MM.1S (cell line): ENCODE measurements around the gene CXCR4.

ENCODE experiments used
- DNase-seq: peaks from one replicate; pipeline ENCODE4 v3.0.0-alpha.2; 2015
- H2AFZ ChIP-seq: fragments of 300-600 bp; sonication (generic); 2 replicates; pipeline ENCODE4 v1.6.0; 2016; ENCODE audit warnings: antibody characterized with exemption, low read length
- H3F3A ChIP-seq: fragments of 300-600 bp; sonication (generic); 2 replicates; pipeline ENCODE4 v1.6.1; 2016; ENCODE audit warnings: mild to moderate bottlenecking, antibody characterized with exemption, low read length, moderate library complexity, mixed read lengths; ENCODE audit not compliant: insufficient read depth
- H3K27ac ChIP-seq: fragments of 300-600 bp; sonication (generic); 2 replicates; pipeline ENCODE4 v1.5.1; 2016; ENCODE audit warnings: mild to moderate bottlenecking, low read length
- H3K27me3 ChIP-seq: fragments of 300-600 bp; sonication (generic); replicated peaks from 2 replicates; pipeline ENCODE4 v1.6.0; 2016; ENCODE audit warnings: low read length; ENCODE audit not compliant: insufficient read depth
- H3K36me3 ChIP-seq: fragments of 300-600 bp; sonication (generic); replicated peaks from 2 replicates; pipeline ENCODE4 v1.6.1; 2016; ENCODE audit warnings: mild to moderate bottlenecking, low read length, mixed read lengths; ENCODE audit not compliant: insufficient read depth
- H3K4me1 ChIP-seq: fragments of 300-600 bp; sonication (generic); 2 replicates; pipeline ENCODE4 v1.6.1; 2016; ENCODE audit warnings: low read length, mixed read lengths
- H3K4me2 ChIP-seq: fragments of 300-600 bp; sonication (generic); 2 replicates; pipeline ENCODE4 v1.6.0; 2016; ENCODE audit warnings: low read depth, low read length
- H3K4me3 ChIP-seq: fragments of 300-600 bp; sonication (generic); 2 replicates; pipeline ENCODE4 v1.5.1; 2016; ENCODE audit warnings: low read length, mixed read lengths
- H3K79me2 ChIP-seq: fragments of 300-600 bp; sonication (generic); 2 replicates; pipeline ENCODE4 v1.6.1; 2016; ENCODE audit warnings: mixed run types, low read length, mixed read lengths
- H3K9ac ChIP-seq: fragments of 300-600 bp; sonication (generic); 2 replicates; pipeline ENCODE4 v1.6.1; 2016; ENCODE audit warnings: low read length, mixed read lengths
- H3K9me2 ChIP-seq: fragments of 300-600 bp; sonication (generic); replicated peaks from 2 replicates; pipeline ENCODE4 v1.6.1; 2016; ENCODE audit warnings: mild to moderate bottlenecking, low read length, mixed read lengths; ENCODE audit not compliant: insufficient read depth
- H3K9me3 ChIP-seq: fragments of 300-600 bp; sonication (generic); replicated peaks from 2 replicates; pipeline ENCODE4 v1.6.1; 2016; ENCODE audit warnings: mild to moderate bottlenecking, low read length, mixed read lengths; ENCODE audit not compliant: insufficient read depth
- H4K20me1 ChIP-seq: fragments of 300-600 bp; sonication (generic); 2 replicates; pipeline ENCODE4 v1.6.1; 2016; ENCODE audit warnings: mild to moderate bottlenecking, low read length, moderate library complexity, mixed read lengths; ENCODE audit not compliant: insufficient read depth
- EZH2 ChIP-seq: fragments of 300-600 bp; sonication (generic); optimal IDR thresholded peaks from 2 replicates; pipeline ENCODE3; 2017; ENCODE audit warnings: low read depth, mild to moderate bottlenecking, antibody characterized with exemption, low read length, mixed read lengths
- EZH2phosphoT487 ChIP-seq: fragments of 300-600 bp; sonication (generic); IDR thresholded peaks from 2 replicates; pipeline ENCODE4 v1.6.1; 2018; ENCODE audit warnings: antibody characterized with exemption, low read length
- TF ChIP-seq, protein P1 (sequence below): fragments of 300-600 bp; sonication (generic); IDR thresholded peaks from 2 replicates; pipeline ENCODE4 v1.5.1; 2016; ENCODE audit warnings: antibody characterized with exemption, low read length, mixed read lengths

Gene CXCR4

DNA sequence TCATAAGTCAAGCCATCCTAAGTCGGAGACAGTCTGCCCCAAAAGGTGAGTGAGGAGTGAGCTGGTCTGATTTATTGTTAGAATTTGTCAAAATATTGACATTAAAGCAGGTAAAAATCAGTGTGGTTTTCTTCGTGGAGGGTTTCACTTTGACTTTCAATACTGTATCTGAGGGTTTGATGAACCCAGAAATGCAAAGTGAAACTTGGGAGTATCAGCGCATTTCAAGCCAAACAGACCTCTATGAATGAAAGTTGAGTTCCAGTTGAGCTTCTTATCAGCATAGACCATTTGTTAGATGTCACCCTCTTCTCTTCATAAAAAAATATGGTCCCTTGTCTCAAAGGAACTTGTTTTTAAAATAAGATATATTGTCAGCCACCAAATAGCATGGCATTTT, 21.7 kb upstream of the CXCR4 start:
- H3K9ac ChIP-seq = no peak overlapping the region
- H3K27ac ChIP-seq = no peak overlapping the region
- H3K79me2 ChIP-seq = no peaks in the 10 kb centered on the region
- peak overlapping the region; percentile 46; the same call in 1 of the 2 replicates for H3K4me2 ChIP-seq
- no peaks in the 10 kb centered on the region for H3K36me3 ChIP-seq
- no peak overlapping the region for H2AFZ ChIP-seq
- H4K20me1 ChIP-seq = no peaks in the 10 kb centered on the region
- TF ChIP-seq, protein P1, sequence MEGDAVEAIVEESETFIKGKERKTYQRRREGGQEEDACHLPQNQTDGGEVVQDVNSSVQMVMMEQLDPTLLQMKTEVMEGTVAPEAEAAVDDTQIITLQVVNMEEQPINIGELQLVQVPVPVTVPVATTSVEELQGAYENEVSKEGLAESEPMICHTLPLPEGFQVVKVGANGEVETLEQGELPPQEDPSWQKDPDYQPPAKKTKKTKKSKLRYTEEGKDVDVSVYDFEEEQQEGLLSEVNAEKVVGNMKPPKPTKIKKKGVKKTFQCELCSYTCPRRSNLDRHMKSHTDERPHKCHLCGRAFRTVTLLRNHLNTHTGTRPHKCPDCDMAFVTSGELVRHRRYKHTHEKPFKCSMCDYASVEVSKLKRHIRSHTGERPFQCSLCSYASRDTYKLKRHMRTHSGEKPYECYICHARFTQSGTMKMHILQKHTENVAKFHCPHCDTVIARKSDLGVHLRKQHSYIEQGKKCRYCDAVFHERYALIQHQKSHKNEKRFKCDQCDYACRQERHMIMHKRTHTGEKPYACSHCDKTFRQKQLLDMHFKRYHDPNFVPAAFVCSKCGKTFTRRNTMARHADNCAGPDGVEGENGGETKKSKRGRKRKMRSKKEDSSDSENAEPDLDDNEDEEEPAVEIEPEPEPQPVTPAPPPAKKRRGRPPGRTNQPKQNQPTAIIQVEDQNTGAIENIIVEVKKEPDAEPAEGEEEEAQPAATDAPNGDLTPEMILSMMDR = no peak
- TF ChIP-seq EZH2 (no peak), EZH2phosphoT487 (peak; percentile 88; the same call in 1 of the 2 replicates)
- DNase-seq = peak; percentile 89
- peaks cover 21% of the 10 kb centered on the region for H3F3A ChIP-seq
- peaks cover 36% of the 10 kb centered on the region for H3K4me1 ChIP-seq
- no peaks in the 10 kb centered on the region for H3K9me3 ChIP-seq
- no peak overlapping the region for H3K4me3 ChIP-seq
- peaks cover 11% of the 10 kb centered on the region for H3K27me3 ChIP-seq
- H3K9me2 ChIP-seq = no peaks in the 10 kb centered on the region

DNA sequence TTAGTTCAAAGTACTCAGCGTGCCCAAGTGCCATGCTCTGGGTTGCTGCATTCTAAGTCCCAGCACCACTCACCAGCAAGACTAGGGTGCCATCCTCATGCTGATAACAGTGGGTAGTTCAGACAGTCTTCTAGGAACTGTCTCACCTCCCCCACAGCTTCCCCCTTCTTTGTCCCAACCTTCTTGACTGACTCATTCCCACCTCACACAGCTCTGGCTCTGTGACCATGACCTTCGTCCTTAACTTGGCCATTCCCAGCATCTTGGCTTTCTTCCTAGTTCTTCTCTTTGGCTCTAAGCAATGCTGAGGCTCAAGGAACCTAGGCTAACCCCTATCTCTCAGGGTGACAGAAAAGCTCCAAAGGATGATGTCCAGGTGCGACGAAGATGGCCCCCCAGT, 20.0 kb upstream of the CXCR4 start:
- H3F3A ChIP-seq = peaks cover 21% of the 10 kb centered on the region
- H3K9me3 ChIP-seq = no peaks in the 10 kb centered on the region
- H3K9ac ChIP-seq = no peak overlapping the region
- H3K4me3 ChIP-seq = no peak overlapping the region
- no peak for DNase-seq
- TF ChIP-seq EZH2phosphoT487 (no peak), EZH2 (no peak)
- TF ChIP-seq, protein P1 = no peak
- H4K20me1 ChIP-seq = no peaks in the 10 kb centered on the region
- H2AFZ ChIP-seq = no peak overlapping the region
- peaks cover 11% of the 10 kb centered on the region for H3K27me3 ChIP-seq
- no peaks in the 10 kb centered on the region for H3K36me3 ChIP-seq
- H3K4me1 ChIP-seq = peaks cover 48% of the 10 kb centered on the region
- no peaks in the 10 kb centered on the region for H3K9me2 ChIP-seq
- H3K27ac ChIP-seq = no peak overlapping the region
- H3K4me2 ChIP-seq = no peak overlapping the region
- H3K79me2 ChIP-seq = no peaks in the 10 kb centered on the region

DNA sequence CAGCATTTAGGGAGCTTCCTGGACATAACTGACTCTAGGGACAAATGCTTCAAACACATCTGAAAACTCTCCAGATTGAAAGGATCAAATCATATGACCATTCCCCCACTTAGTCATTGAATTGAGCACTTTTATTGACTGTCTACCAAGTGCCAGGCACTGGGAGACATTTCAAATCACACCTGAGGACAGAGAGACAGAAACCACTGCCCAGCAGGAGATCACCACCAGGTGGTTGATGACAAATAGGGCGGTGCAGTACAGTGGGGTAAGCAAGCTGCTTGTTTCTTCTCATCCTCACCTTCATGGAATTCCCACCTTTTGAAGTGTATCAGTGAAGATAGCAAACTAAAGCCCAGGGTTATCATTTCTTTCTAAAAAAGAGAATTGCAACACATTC, 19.0 kb upstream of the CXCR4 start:
- Histone ChIP-seq H2AFZ (no peak overlapping the region), H3K4me2 (peak overlapping the region; percentile 68), H3K4me1 (peaks cover 55% of the 10 kb centered on the region), H3K4me3 (peak overlapping the region; percentile 18; the same call in 1 of the 2 replicates), H4K20me1 (no peaks in the 10 kb centered on the region), H3K36me3 (no peaks in the 10 kb centered on the region), H3K27ac (peak overlapping the region; percentile 67), H3F3A (peaks cover 21% of the 10 kb centered on the region), H3K9me3 (no peaks in the 10 kb centered on the region), H3K27me3 (peaks cover 11% of the 10 kb centered on the region), H3K9me2 (no peaks in the 10 kb centered on the region), H3K79me2 (no peaks in the 10 kb centered on the region), H3K9ac (peak overlapping the region; percentile 33; the same call in 1 of the 2 replicates)
- peak; percentile 58 for DNase-seq
- TF ChIP-seq, protein P1 = peak; percentile 46
- no peak for TF ChIP-seq EZH2phosphoT487
- no peak for TF ChIP-seq EZH2
